Measurements from ENCODE around the gene GRM8. TPM values are rescaled to one million over a fixed set of nuclear protein-coding genes. Genes with fewer than 3 reads are reported as not detected.

The GRM8 gene
- total RNA-seq, 1 experiment from 2014 or later = 1.8 TPM

- H2AK5ac ChIP-seq (ENCODE audit: insufficient read length, low read length) = no peak overlapping the region
- H4K8ac ChIP-seq (replicated peaks; ENCODE audit: insufficient read length, low read depth, low read length) = no peak overlapping the region
- Mint-ChIP-seq H3K4me3 (no peak overlapping the region), H3K27ac (no peak overlapping the region), H3K27me3 (ENCODE audit: low read depth) (no peaks in the 10 kb centered on the region), H3K4me1 (peaks cover 14 to 17% of the 10 kb centered on the region in 2 experiments), H3K9me3 (no peaks in the 10 kb centered on the region), H3K36me3 (ENCODE audit: insufficient read depth in 1 of 3, low read depth in 3 of 3) (no peaks in the 10 kb centered on the region)
- no peak overlapping the region for H4K91ac ChIP-seq (ENCODE audit: insufficient read length, low read depth, low read length)
- H2BK12ac ChIP-seq (ENCODE audit: insufficient read length, low read depth, low read length) = no peak overlapping the region
- no peak for TF ChIP-seq CTCF (conservative IDR thresholded peaks at IDR 0.05)
- no peaks in the 10 kb centered on the region for H3K9me3 ChIP-seq (ENCODE audit: control insufficient read depth, low read depth, low read length)
- H3K4ac ChIP-seq (ENCODE audit: low read depth, low read length) = no peak overlapping the region
- no peak overlapping the region for H3K27ac ChIP-seq (ENCODE audit: insufficient read length, low read depth, low read length)
- H2BK20ac ChIP-seq (ENCODE audit: low read depth, low read length, poor library complexity, severe bottlenecking) = no peak overlapping the region
- H2AFZ ChIP-seq (ENCODE audit: low read length) = no peak overlapping the region
- no peak overlapping the region for H3K56ac ChIP-seq (ENCODE audit: insufficient read length, low read depth, low read length)
- H3K23ac ChIP-seq (ENCODE audit: insufficient read length, low read depth, low read length) = no peak overlapping the region
- H3K23me2 ChIP-seq (ENCODE audit: insufficient read length, low read depth, low read length, poor library complexity, severe bottlenecking) = no peaks in the 10 kb centered on the region
- H3K4me1 ChIP-seq (ENCODE audit: insufficient read depth, low read length) = no peaks in the 10 kb centered on the region; the same call in 1 of the 2 replicates
- H3K79me2 ChIP-seq (ENCODE audit: insufficient read depth, low read length) = no peaks in the 10 kb centered on the region
- no peak overlapping the region for H4K5ac ChIP-seq (ENCODE audit: insufficient read length, low read depth, low read length)
- H3K18ac ChIP-seq (ENCODE audit: insufficient read length, low read depth, low read length) = no peak overlapping the region
- no peak overlapping the region for H2BK5ac ChIP-seq (ENCODE audit: insufficient read length, low read length)
- WGBS (ENCODE audit: extremely low coverage, insufficient read length, low lambda C conversion rate) = no CpG with 5 or more reads among the region's 3 CpGs
- no peaks in the 10 kb centered on the region for H3K27me3 ChIP-seq (ENCODE audit: insufficient read depth, low read length)
- H3K79me1 ChIP-seq (ENCODE audit: insufficient read depth, low read depth, low read length, poor library complexity, severe bottlenecking) = no peaks in the 10 kb centered on the region
- no peak overlapping the region for H2BK120ac ChIP-seq (ENCODE audit: low read depth, low read length, poor library complexity, severe bottlenecking)
- H4K20me1 ChIP-seq (ENCODE audit: control insufficient read depth, insufficient read depth, insufficient read length) = no peaks in the 10 kb centered on the region
- no peak overlapping the region for H3K14ac ChIP-seq (ENCODE audit: insufficient read depth, low read length)
- no peak overlapping the region for H2BK15ac ChIP-seq (ENCODE audit: low read depth, low read length)
- H3T11ph ChIP-seq (ENCODE audit: low read length) = no peak overlapping the region
- no peak overlapping the region for H3K9ac ChIP-seq (ENCODE audit: extremely low read depth, insufficient read length, low read length)
- no peak overlapping the region for H3K4me2 ChIP-seq (ENCODE audit: insufficient read depth, insufficient read length, low read length)
- DNase-seq = no peak
Measured at GRCh38 chr7:126774077-126774476, 478.7 kb downstream of the GRM8 start.

Measured in H9 (cell line).